Measurements from ENCODE around the gene PLPPR3.

Gene PLPPR3

GRCh38 chr19:781800-782184 lies 40.0 kb downstream of the PLPPR3 start:
- Histone ChIP-seq H3K27me3 (ENCODE audit: control insufficient read depth, insufficient read depth, low read length) (no peaks in the 10 kb centered on the region), H3K36me3 (ENCODE audit: control insufficient read depth, low read depth, low read length) (no peaks in the 10 kb centered on the region), H3K4me3 (ENCODE audit: low read length) (peak overlapping the region; percentile 45), H3K4me1 (ENCODE audit: control insufficient read depth, low read depth, low read length) (peaks cover 13% of the 10 kb centered on the region), H3K9me3 (ENCODE audit: control insufficient read depth, low read depth, low read length) (no peaks in the 10 kb centered on the region), H3K9ac (ENCODE audit: low read length) (no peak overlapping the region), H3K27ac (ENCODE audit: low read length) (no peak overlapping the region)

- Histone ChIP-seq H3K4me3 (ENCODE audit: low read length) (no peak overlapping the region), H3K27me3 (ENCODE audit: control insufficient read depth, insufficient read depth, low read length) (no peaks in the 10 kb centered on the region), H3K9ac (ENCODE audit: low read length) (no peak overlapping the region)
These were observed 40.8 kb downstream of the PLPPR3 start for GRCh38 chr19:780935-781334.

GRCh38 chr19:778910-779653 lies 42.7 kb downstream of the PLPPR3 start:
- Histone ChIP-seq H3K27ac (ENCODE audit: low read length) (no peak overlapping the region), H3K4me3 (ENCODE audit: low read length) (no peak overlapping the region), H3K9ac (ENCODE audit: low read length) (no peak overlapping the region)

More at GRCh38 chr19:780935-781334, 40.8 kb downstream of the PLPPR3 start:
- Histone ChIP-seq H3K9me3 (ENCODE audit: control insufficient read depth, low read depth, low read length) (no peaks in the 10 kb centered on the region), H3K4me1 (ENCODE audit: control insufficient read depth, low read depth, low read length) (peaks cover 13% of the 10 kb centered on the region), H3K27ac (ENCODE audit: low read length) (no peak overlapping the region), H3K36me3 (ENCODE audit: control insufficient read depth, low read depth, low read length) (no peaks in the 10 kb centered on the region)

GRCh38 chr19:776549-776948 lies 45.2 kb downstream of the PLPPR3 start:
- Histone ChIP-seq H3K4me1 (ENCODE audit: control insufficient read depth, low read depth, low read length) (no peaks in the 10 kb centered on the region), H3K27ac (ENCODE audit: low read length) (no peak overlapping the region), H3K4me3 (ENCODE audit: low read length) (no peak overlapping the region)

More at GRCh38 chr19:778910-779653, 42.7 kb downstream of the PLPPR3 start:
- H3K9me3 ChIP-seq (ENCODE audit: control insufficient read depth, low read depth, low read length), result no peaks in the 10 kb centered on the region
- no peaks in the 10 kb centered on the region for H3K27me3 ChIP-seq (ENCODE audit: control insufficient read depth, insufficient read depth, low read length)
- H3K4me1 ChIP-seq (ENCODE audit: control insufficient read depth, low read depth, low read length), result peaks cover 13% of the 10 kb centered on the region
- no peaks in the 10 kb centered on the region for H3K36me3 ChIP-seq (ENCODE audit: control insufficient read depth, low read depth, low read length)

GRCh38 chr19:772730-773436 lies 48.9 kb downstream of the PLPPR3 start:
- Histone ChIP-seq H3K4me1 (ENCODE audit: control insufficient read depth, low read depth, low read length) (no peaks in the 10 kb centered on the region), H3K27ac (ENCODE audit: low read length) (no peak overlapping the region), H3K9ac (ENCODE audit: low read length) (no peak overlapping the region), H3K4me3 (ENCODE audit: low read length) (no peak overlapping the region), H3K27me3 (ENCODE audit: control insufficient read depth, insufficient read depth, low read length) (no peaks in the 10 kb centered on the region), H3K9me3 (ENCODE audit: control insufficient read depth, low read depth, low read length) (no peaks in the 10 kb centered on the region), H3K36me3 (ENCODE audit: control insufficient read depth, low read depth, low read length) (no peaks in the 10 kb centered on the region)

More at GRCh38 chr19:776549-776948, 45.2 kb downstream of the PLPPR3 start:
- Histone ChIP-seq H3K36me3 (ENCODE audit: control insufficient read depth, low read depth, low read length) (no peaks in the 10 kb centered on the region), H3K27me3 (ENCODE audit: control insufficient read depth, insufficient read depth, low read length) (no peaks in the 10 kb centered on the region), H3K9me3 (ENCODE audit: control insufficient read depth, low read depth, low read length) (no peaks in the 10 kb centered on the region), H3K9ac (ENCODE audit: low read length) (no peak overlapping the region)

GRCh38 chr19:772063-772462 lies 49.7 kb downstream of the PLPPR3 start:
- no peaks in the 10 kb centered on the region for H3K4me1 ChIP-seq (ENCODE audit: control insufficient read depth, low read depth, low read length)
- H3K27me3 ChIP-seq (ENCODE audit: control insufficient read depth, insufficient read depth, low read length), result no peaks in the 10 kb centered on the region
- H3K4me3 ChIP-seq (ENCODE audit: low read length), result no peak overlapping the region
- H3K9ac ChIP-seq (ENCODE audit: low read length), result no peak overlapping the region
- no peaks in the 10 kb centered on the region for H3K9me3 ChIP-seq (ENCODE audit: control insufficient read depth, low read depth, low read length)
- H3K36me3 ChIP-seq (ENCODE audit: control insufficient read depth, low read depth, low read length), result no peaks in the 10 kb centered on the region
- no peak overlapping the region for H3K27ac ChIP-seq (ENCODE audit: low read length)

GRCh38 chr19:771332-771785 lies 50.4 kb downstream of the PLPPR3 start:
- no peak overlapping the region for H3K27ac ChIP-seq (ENCODE audit: low read length)

GRCh38 chr19:769616-770015 lies 52.1 kb downstream of the PLPPR3 start:
- Histone ChIP-seq H3K4me3 (ENCODE audit: low read length) (no peak overlapping the region), H3K27ac (ENCODE audit: low read length) (no peak overlapping the region), H3K4me1 (ENCODE audit: control insufficient read depth, low read depth, low read length) (no peaks in the 10 kb centered on the region), H3K9me3 (ENCODE audit: control insufficient read depth, low read depth, low read length) (no peaks in the 10 kb centered on the region), H3K9ac (ENCODE audit: low read length) (no peak overlapping the region), H3K27me3 (ENCODE audit: control insufficient read depth, insufficient read depth, low read length) (no peaks in the 10 kb centered on the region), H3K36me3 (ENCODE audit: control insufficient read depth, low read depth, low read length) (no peaks in the 10 kb centered on the region)

More at GRCh38 chr19:771332-771785, 50.4 kb downstream of the PLPPR3 start:
- Histone ChIP-seq H3K36me3 (ENCODE audit: control insufficient read depth, low read depth, low read length) (no peaks in the 10 kb centered on the region), H3K4me3 (ENCODE audit: low read length) (no peak overlapping the region), H3K27me3 (ENCODE audit: control insufficient read depth, insufficient read depth, low read length) (no peaks in the 10 kb centered on the region), H3K9me3 (ENCODE audit: control insufficient read depth, low read depth, low read length) (no peaks in the 10 kb centered on the region), H3K4me1 (ENCODE audit: control insufficient read depth, low read depth, low read length) (no peaks in the 10 kb centered on the region), H3K9ac (ENCODE audit: low read length) (no peak overlapping the region)

GRCh38 chr19:768424-768823 lies 53.3 kb downstream of the PLPPR3 start:
- Histone ChIP-seq H3K9ac (ENCODE audit: low read length) (no peak overlapping the region), H3K4me3 (ENCODE audit: low read length) (no peak overlapping the region), H3K27ac (ENCODE audit: low read length) (no peak overlapping the region), H3K36me3 (ENCODE audit: control insufficient read depth, low read depth, low read length) (no peaks in the 10 kb centered on the region), H3K4me1 (ENCODE audit: control insufficient read depth, low read depth, low read length) (no peaks in the 10 kb centered on the region), H3K27me3 (ENCODE audit: control insufficient read depth, insufficient read depth, low read length) (no peaks in the 10 kb centered on the region), H3K9me3 (ENCODE audit: control insufficient read depth, low read depth, low read length) (no peaks in the 10 kb centered on the region)

GRCh38 chr19:765179-765738 lies 56.5 kb downstream of the PLPPR3 start:
- no peaks in the 10 kb centered on the region for H3K36me3 ChIP-seq (ENCODE audit: control insufficient read depth, low read depth, low read length)
- H3K27me3 ChIP-seq (ENCODE audit: control insufficient read depth, insufficient read depth, low read length), result no peaks in the 10 kb centered on the region
- H3K9me3 ChIP-seq (ENCODE audit: control insufficient read depth, low read depth, low read length), result no peaks in the 10 kb centered on the region
- H3K27ac ChIP-seq (ENCODE audit: low read length), result no peak overlapping the region
- no peak overlapping the region for H3K9ac ChIP-seq (ENCODE audit: low read length)
- no peaks in the 10 kb centered on the region for H3K4me1 ChIP-seq (ENCODE audit: control insufficient read depth, low read depth, low read length)
- no peak overlapping the region for H3K4me3 ChIP-seq (ENCODE audit: low read length)

GRCh38 chr19:764301-764700 lies 57.5 kb downstream of the PLPPR3 start:
- no peak overlapping the region for H3K4me3 ChIP-seq (ENCODE audit: low read length)
- H3K36me3 ChIP-seq (ENCODE audit: control insufficient read depth, low read depth, low read length), result no peaks in the 10 kb centered on the region
- no peaks in the 10 kb centered on the region for H3K9me3 ChIP-seq (ENCODE audit: control insufficient read depth, low read depth, low read length)
- H3K4me1 ChIP-seq (ENCODE audit: control insufficient read depth, low read depth, low read length), result no peaks in the 10 kb centered on the region
- no peaks in the 10 kb centered on the region for H3K27me3 ChIP-seq (ENCODE audit: control insufficient read depth, insufficient read depth, low read length)
- no peak overlapping the region for H3K9ac ChIP-seq (ENCODE audit: low read length)
- no peak overlapping the region for H3K27ac ChIP-seq (ENCODE audit: low read length)

All from iPS-18a (cell line).